Measurements from ENCODE around the gene KCNC4. TPM values are rescaled to one million over a fixed set of nuclear protein-coding genes. Genes with fewer than 3 reads are reported as not detected.
A peak's percentile ranks its signal among the peaks of the same experiment; 100 is the strongest.

The KCNC4 gene
- total RNA-seq, 1 donor = 6.8 TPM

GRCh38 chr1:110187139-110187890, 22.8 kb upstream of the KCNC4 start:
- no peak overlapping the region for H3K4me3 ChIP-seq (ENCODE audit: low read depth, low read length)
- DNase-seq (ENCODE audit: low read depth) = peak; percentile 68
- TF ChIP-seq CTCF (IDR thresholded peaks at IDR 0.05; ENCODE audit: insufficient read depth, low read length) = no peak

- H3K4me3 ChIP-seq (ENCODE audit: low read depth, low read length) = no peak overlapping the region
- no peak for TF ChIP-seq CTCF (IDR thresholded peaks at IDR 0.05; ENCODE audit: insufficient read depth, low read length)
- DNase-seq (ENCODE audit: low read depth) = peak; percentile 25
Measured at GRCh38 chr1:110188035-110188618, 22.0 kb upstream of the KCNC4 start.

GRCh38 chr1:110189181-110189580, 20.9 kb upstream of the KCNC4 start:
- H3K4me3 ChIP-seq (ENCODE audit: low read depth, low read length) = no peak overlapping the region
- no peak for DNase-seq (ENCODE audit: low read depth)
- no peak for TF ChIP-seq CTCF (IDR thresholded peaks at IDR 0.05; ENCODE audit: insufficient read depth, low read length)

- DNase-seq (ENCODE audit: low read depth) = peak; percentile 26
- H3K4me3 ChIP-seq (ENCODE audit: low read depth, low read length) = no peak overlapping the region
- no peak for TF ChIP-seq CTCF (IDR thresholded peaks at IDR 0.05; ENCODE audit: insufficient read depth, low read length)
Measured at GRCh38 chr1:110190282-110190929, 19.7 kb upstream of the KCNC4 start.

- DNase-seq (ENCODE audit: low read depth) = no peak
- TF ChIP-seq CTCF (IDR thresholded peaks at IDR 0.05; ENCODE audit: insufficient read depth, low read length) = no peak
- no peak overlapping the region for H3K4me3 ChIP-seq (ENCODE audit: low read depth, low read length)
Measured at GRCh38 chr1:110192541-110192940, 17.6 kb upstream of the KCNC4 start.

GRCh38 chr1:110195196-110195595, 14.9 kb upstream of the KCNC4 start:
- DNase-seq (ENCODE audit: low read depth) = no peak
- no peak for TF ChIP-seq CTCF (IDR thresholded peaks at IDR 0.05; ENCODE audit: insufficient read depth, low read length)
- H3K4me3 ChIP-seq (ENCODE audit: low read depth, low read length) = no peak overlapping the region
